Skeletal muscle tissue (tissue), 4 donors: Measurements from ENCODE around the gene SFR1. TPM values are rescaled to one million over a fixed set of nuclear protein-coding genes. Genes with fewer than 3 reads are reported as not detected.
"Not testable (repeated sequence)": the region's sequence is repeated elsewhere in the genome, so short reads cannot be mapped to it uniquely, and the experiment has no call there.

Source experiments
- H3K27ac ChIP-seq: one replicate; pipeline ENCODE4 v1.7.0; 2013; ENCODE audit warnings: mild to moderate bottlenecking, low read depth, low read length, inconsistent platforms
- H3K27me3 ChIP-seq, 3 donors: one replicate each; pipeline ENCODE4 v1.7.0; 2013; ENCODE audit warnings: low read length in 3 of 3; ENCODE audit not compliant: control insufficient read depth in 3 of 3, insufficient read depth in 3 of 3
- H3K36me3 ChIP-seq, 3 donors: one replicate each; pipeline ENCODE4 v1.7.0; 2013; ENCODE audit warnings: low read length in 3 of 3; ENCODE audit not compliant: control insufficient read depth in 3 of 3, insufficient read depth in 3 of 3
- H3K4me1 ChIP-seq, 3 donors: one replicate each; pipeline ENCODE4 v1.7.0; 2013; ENCODE audit warnings: low read length in 3 of 3, mild to moderate bottlenecking in 3 of 3; ENCODE audit not compliant: control insufficient read depth in 3 of 3, insufficient read depth in 3 of 3
- H3K4me3 ChIP-seq, 3 donors: one replicate each; pipeline ENCODE4 v1.7.0; 2013; ENCODE audit warnings: low read length in 3 of 3
- H3K9ac ChIP-seq, 3 donors: one replicate each; pipeline ENCODE4 v1.7.0; 2013; ENCODE audit warnings: low read length in 3 of 3, mild to moderate bottlenecking in 3 of 3, moderate library complexity in 2 of 3, low read depth in 1 of 3
- H3K9me3 ChIP-seq, 3 donors: one replicate each; pipeline ENCODE4 v1.7.0; 2013; ENCODE audit warnings: low read length in 3 of 3; ENCODE audit not compliant: control insufficient read depth in 3 of 3
- total RNA-seq: library from RNA; depleted of rRNA; stranded (reverse); fragments of >200 nt; gene quantifications from one replicate; pipeline ENCODE4 v1.2.3, GENCODE V29; 2014
- donor health status: Osteomylitis.

The SFR1 gene
- total RNA-seq, 1 donor from 2014 or later: 2.1 TPM

- Histone ChIP-seq H3K4me3 (no peak overlapping the region), H3K4me1 (no peaks in the 10 kb centered on the region), H3K9ac (no peak overlapping the region), H3K9me3 (peaks cover 0 to 2% (median 0%) of the 10 kb centered on the region in 3 donors), H3K36me3 (no peaks in the 10 kb centered on the region), H3K27ac (no peak overlapping the region), H3K27me3 (no peaks in the 10 kb centered on the region)
These were observed 24.9 kb downstream of the SFR1 start for GRCh38 chr10:104146882-104147281.

- no peaks in the 10 kb centered on the region for H3K4me1 ChIP-seq
- H3K36me3 ChIP-seq: no peaks in the 10 kb centered on the region
- no peak overlapping the region for H3K9ac ChIP-seq
- no peak overlapping the region for H3K27ac ChIP-seq
- peaks cover 2 to 8% (median 6%) of the 10 kb centered on the region in 3 donors for H3K9me3 ChIP-seq
- H3K27me3 ChIP-seq: peaks cover 0 to under 1% (median 0%) of the 10 kb centered on the region in 3 donors
- no peak overlapping the region for H3K4me3 ChIP-seq
These were observed 28.2 kb downstream of the SFR1 start for GRCh38 chr10:104150139-104150538.

- H3K27me3 ChIP-seq: peaks cover 0 to 7% (median 0%) of the 10 kb centered on the region in 3 donors
- no peaks in the 10 kb centered on the region for H3K4me1 ChIP-seq
- H3K9ac ChIP-seq: no peak overlapping the region
- H3K4me3 ChIP-seq: no peak overlapping the region
- no peak overlapping the region for H3K27ac ChIP-seq
- peaks cover 2 to 8% (median 6%) of the 10 kb centered on the region in 3 donors for H3K9me3 ChIP-seq
- no peaks in the 10 kb centered on the region for H3K36me3 ChIP-seq
These were observed 29.8 kb downstream of the SFR1 start for GRCh38 chr10:104151737-104152136.

GRCh38 chr10:104155591-104155990, 33.6 kb downstream of the SFR1 start:
- no peak overlapping the region for H3K27ac ChIP-seq
- no peak overlapping the region for H3K9ac ChIP-seq
- H3K4me3 ChIP-seq: no peak overlapping the region
- no peaks in the 10 kb centered on the region for H3K4me1 ChIP-seq
- peaks cover 2 to 8% (median 6%) of the 10 kb centered on the region in 3 donors for H3K9me3 ChIP-seq
- H3K27me3 ChIP-seq: peaks cover 0 to 7% (median 0%) of the 10 kb centered on the region in 3 donors
- no peaks in the 10 kb centered on the region for H3K36me3 ChIP-seq

- Histone ChIP-seq H3K36me3 (no peaks in the 10 kb centered on the region), H3K9ac (no peak overlapping the region), H3K27ac (no peak overlapping the region), H3K9me3 (no peaks in the 10 kb centered on the region), H3K27me3 (peaks cover 0 to 6% (median 5%) of the 10 kb centered on the region in 3 donors), H3K4me3 (no peak overlapping the region), H3K4me1 (no peaks in the 10 kb centered on the region)
These were observed 48.8 kb downstream of the SFR1 start for GRCh38 chr10:104170610-104171254.

GRCh38 chr10:104174136-104174535, 52.2 kb downstream of the SFR1 start:
- not testable (repeated sequence) for H3K4me3 ChIP-seq, H3K36me3 ChIP-seq, H3K27me3 ChIP-seq, H3K27ac ChIP-seq, H3K4me1 ChIP-seq, H3K9ac ChIP-seq, H3K9me3 ChIP-seq

Other genes starting within 250 kb of the SFR1 start
- gene STN1, start 204.0 kb upstream of the SFR1 start, total RNA-seq: 20.9 TPM
- gene SLK, start 155.0 kb upstream of the SFR1 start, total RNA-seq: 30.3 TPM
- under 0.01 TPM for gene COL17A1, start 36.3 kb upstream of the SFR1 start, total RNA-seq
- 2.1 TPM for gene CFAP43, start 110.2 kb downstream of the SFR1 start, total RNA-seq
- gene GSTO1, start 132.7 kb downstream of the SFR1 start, total RNA-seq: 53.2 TPM
- gene GSTO2, start 147.0 kb downstream of the SFR1 start, total RNA-seq: not detected
- gene ITPRIP, start 216.3 kb downstream of the SFR1 start, total RNA-seq: 4.2 TPM
- under 0.01 TPM for gene CFAP58, start 231.7 kb downstream of the SFR1 start, total RNA-seq